Measurements from ENCODE around the gene GPX3.

- TF ChIP-seq POLR2A (IDR thresholded peaks at IDR 0.05; ENCODE audit: low read depth, low read length) (no peak), EZH2 (IDR thresholded peaks at IDR 0.05; ENCODE audit: borderline replicate concordance, low read depth, low read length, severe bottlenecking) (no peak), MYC (IDR thresholded peaks at IDR 0.05; ENCODE audit: low read depth, low read length) (no peak), POLR2AphosphoS5 (IDR thresholded peaks at IDR 0.05; ENCODE audit: insufficient read depth, low read depth, low read length) (no peak), GATA2 (IDR thresholded peaks at IDR 0.05; ENCODE audit: insufficient read depth, insufficient read length, low read depth, low read length) (no peak)
- TF ChIP-seq, protein P1, sequence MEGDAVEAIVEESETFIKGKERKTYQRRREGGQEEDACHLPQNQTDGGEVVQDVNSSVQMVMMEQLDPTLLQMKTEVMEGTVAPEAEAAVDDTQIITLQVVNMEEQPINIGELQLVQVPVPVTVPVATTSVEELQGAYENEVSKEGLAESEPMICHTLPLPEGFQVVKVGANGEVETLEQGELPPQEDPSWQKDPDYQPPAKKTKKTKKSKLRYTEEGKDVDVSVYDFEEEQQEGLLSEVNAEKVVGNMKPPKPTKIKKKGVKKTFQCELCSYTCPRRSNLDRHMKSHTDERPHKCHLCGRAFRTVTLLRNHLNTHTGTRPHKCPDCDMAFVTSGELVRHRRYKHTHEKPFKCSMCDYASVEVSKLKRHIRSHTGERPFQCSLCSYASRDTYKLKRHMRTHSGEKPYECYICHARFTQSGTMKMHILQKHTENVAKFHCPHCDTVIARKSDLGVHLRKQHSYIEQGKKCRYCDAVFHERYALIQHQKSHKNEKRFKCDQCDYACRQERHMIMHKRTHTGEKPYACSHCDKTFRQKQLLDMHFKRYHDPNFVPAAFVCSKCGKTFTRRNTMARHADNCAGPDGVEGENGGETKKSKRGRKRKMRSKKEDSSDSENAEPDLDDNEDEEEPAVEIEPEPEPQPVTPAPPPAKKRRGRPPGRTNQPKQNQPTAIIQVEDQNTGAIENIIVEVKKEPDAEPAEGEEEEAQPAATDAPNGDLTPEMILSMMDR (IDR thresholded peaks at IDR 0.05; ENCODE audit: extremely low read depth in 1 of 2, insufficient read depth in 1 of 2, low read depth in 1 of 2, low read length in 2 of 2): no peak
Observed at GRCh38 chr5:150987746-150988145, 32.6 kb upstream of the GPX3 start.

Measured in endothelial cell of umbilical vein (primary cell).